ENCODE measurements around the gene PPP2R2D. TPM values are rescaled to one million over a fixed set of nuclear protein-coding genes. Genes with fewer than 3 reads are reported as not detected.

PPP2R2D gene
- total RNA-seq, 1 experiment from 2014 or later: 41.0 TPM

- H3K4me3 ChIP-seq (ENCODE audit: low read depth in 2 of 2, low read length in 2 of 2): no peak overlapping the region
- H3K36me3 ChIP-seq (ENCODE audit: control insufficient read depth, insufficient read depth, low read length): no peaks in the 10 kb centered on the region
- ATAC-seq: no peak
- intact Hi-C loops (cut with micrococcal nuclease; ENCODE audit: unreplicated experiment) (no loop called here), in situ Hi-C loops (cut with HindIII; ENCODE audit: low pct_unique_long_range_greater_than_20kb, low sequenced_read_pairs) (no loop called here)
- no peak overlapping the region for H3K27ac ChIP-seq (ENCODE audit: low read length)
- H3K4me1 ChIP-seq (ENCODE audit: control insufficient read depth, insufficient read depth, low read length): no peaks in the 10 kb centered on the region
- DNase-seq (ENCODE audit: low read depth, low spot score): no peak
- no peaks in the 10 kb centered on the region for H3K9me3 ChIP-seq (ENCODE audit: control insufficient read depth, insufficient read depth, low read depth, low read length)
- CTCF ChIA-PET: no interaction called here
- TF ChIP-seq CTCF (IDR thresholded peaks at IDR 0.05): no peak
- TF ChIP-seq TCF7L2 (IDR thresholded peaks at IDR 0.05; ENCODE audit: low read depth, low read length): no peak
- TF ChIP-seq, protein P1, sequence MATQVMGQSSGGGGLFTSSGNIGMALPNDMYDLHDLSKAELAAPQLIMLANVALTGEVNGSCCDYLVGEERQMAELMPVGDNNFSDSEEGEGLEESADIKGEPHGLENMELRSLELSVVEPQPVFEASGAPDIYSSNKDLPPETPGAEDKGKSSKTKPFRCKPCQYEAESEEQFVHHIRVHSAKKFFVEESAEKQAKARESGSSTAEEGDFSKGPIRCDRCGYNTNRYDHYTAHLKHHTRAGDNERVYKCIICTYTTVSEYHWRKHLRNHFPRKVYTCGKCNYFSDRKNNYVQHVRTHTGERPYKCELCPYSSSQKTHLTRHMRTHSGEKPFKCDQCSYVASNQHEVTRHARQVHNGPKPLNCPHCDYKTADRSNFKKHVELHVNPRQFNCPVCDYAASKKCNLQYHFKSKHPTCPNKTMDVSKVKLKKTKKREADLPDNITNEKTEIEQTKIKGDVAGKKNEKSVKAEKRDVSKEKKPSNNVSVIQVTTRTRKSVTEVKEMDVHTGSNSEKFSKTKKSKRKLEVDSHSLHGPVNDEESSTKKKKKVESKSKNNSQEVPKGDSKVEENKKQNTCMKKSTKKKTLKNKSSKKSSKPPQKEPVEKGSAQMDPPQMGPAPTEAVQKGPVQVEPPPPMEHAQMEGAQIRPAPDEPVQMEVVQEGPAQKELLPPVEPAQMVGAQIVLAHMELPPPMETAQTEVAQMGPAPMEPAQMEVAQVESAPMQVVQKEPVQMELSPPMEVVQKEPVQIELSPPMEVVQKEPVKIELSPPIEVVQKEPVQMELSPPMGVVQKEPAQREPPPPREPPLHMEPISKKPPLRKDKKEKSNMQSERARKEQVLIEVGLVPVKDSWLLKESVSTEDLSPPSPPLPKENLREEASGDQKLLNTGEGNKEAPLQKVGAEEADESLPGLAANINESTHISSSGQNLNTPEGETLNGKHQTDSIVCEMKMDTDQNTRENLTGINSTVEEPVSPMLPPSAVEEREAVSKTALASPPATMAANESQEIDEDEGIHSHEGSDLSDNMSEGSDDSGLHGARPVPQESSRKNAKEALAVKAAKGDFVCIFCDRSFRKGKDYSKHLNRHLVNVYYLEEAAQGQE (IDR thresholded peaks at IDR 0.05; ENCODE audit: insufficient read depth in 1 of 2, low read depth in 2 of 2, low read length in 1 of 2): no peak
- TF ChIP-seq SIN3A (IDR thresholded peaks at IDR 0.05; ENCODE audit: borderline replicate concordance, insufficient read depth, low read depth, low read length): no peak
- TF ChIP-seq POLR2AphosphoS5 (IDR thresholded peaks at IDR 0.05; ENCODE audit: low read depth, low read length): no peak
- no TSS peak for BruUV-seq (replicated peaks)
- peaks cover 35% of the 10 kb centered on the region for H3K27me3 ChIP-seq (ENCODE audit: control insufficient read depth, insufficient read depth, low read length)
- POLR2A ChIA-PET: no interaction called here
Measured at GRCh38 chr10:131862548-131862947, 38.3 kb upstream of the PPP2R2D start.

DNA sequence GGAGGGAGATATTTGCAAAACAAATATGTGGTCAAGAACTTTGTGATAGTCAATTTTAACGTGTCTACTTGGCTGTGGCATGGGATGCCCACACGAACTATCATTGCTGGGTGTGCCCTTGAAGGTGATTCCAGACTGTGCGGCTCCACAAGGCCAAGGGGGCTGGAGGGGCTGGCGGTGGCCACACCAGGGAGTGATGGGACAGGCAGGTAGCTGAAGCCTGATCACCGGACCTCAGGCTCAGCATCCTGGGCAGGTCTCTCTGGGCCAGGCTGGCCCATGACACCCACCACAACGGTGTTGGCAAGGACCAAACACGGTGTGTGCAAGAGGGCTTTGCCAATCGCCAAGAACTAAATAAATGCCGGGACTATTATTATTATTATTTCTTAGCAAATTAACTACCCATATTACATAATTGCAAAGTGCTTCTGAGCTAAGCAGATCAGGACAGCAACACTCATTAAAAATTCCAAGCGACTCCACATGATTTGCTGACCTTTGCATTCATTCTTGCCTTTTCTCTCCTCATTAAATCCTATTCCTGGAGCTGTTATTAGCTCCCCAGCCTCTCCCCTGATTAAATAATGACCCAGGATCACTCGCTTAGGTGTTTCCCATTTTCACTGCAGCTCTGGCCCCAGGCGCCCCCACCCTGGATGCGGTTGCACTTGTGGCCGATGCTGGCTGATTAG lies 35.4 kb upstream of the PPP2R2D start:
- no peaks in the 10 kb centered on the region for H3K36me3 ChIP-seq (ENCODE audit: control insufficient read depth, insufficient read depth, low read length)
- H3K4me3 ChIP-seq (ENCODE audit: low read depth in 2 of 2, low read length in 2 of 2): no peak overlapping the region
- POLR2A ChIA-PET: no interaction called here
- no peak for DNase-seq (ENCODE audit: low read depth, low spot score)
- intact Hi-C loops (cut with micrococcal nuclease; ENCODE audit: unreplicated experiment) (no loop called here), in situ Hi-C loops (cut with HindIII; ENCODE audit: low pct_unique_long_range_greater_than_20kb, low sequenced_read_pairs) (no loop called here)
- H3K27me3 ChIP-seq (ENCODE audit: control insufficient read depth, insufficient read depth, low read length): peaks cover 30% of the 10 kb centered on the region
- CTCF ChIA-PET: interaction anchor here (0.6 to 0.9 kb wide), 2 partner anchors 10 to 621 kb away, joined by 3 to 6 read pairs; no protein-coding TSS in a partner anchor
- no peaks in the 10 kb centered on the region for H3K9me3 ChIP-seq (ENCODE audit: control insufficient read depth, insufficient read depth, low read depth, low read length)
- TF ChIP-seq SIN3A (IDR thresholded peaks at IDR 0.05; ENCODE audit: borderline replicate concordance, insufficient read depth, low read depth, low read length) (no peak), TCF7L2 (IDR thresholded peaks at IDR 0.05; ENCODE audit: low read depth, low read length) (no peak)
- no peaks in the 10 kb centered on the region for H3K4me1 ChIP-seq (ENCODE audit: control insufficient read depth, insufficient read depth, low read length)
- no TSS peak for BruUV-seq (replicated peaks)
- ATAC-seq: no peak
- no peak overlapping the region for H3K27ac ChIP-seq (ENCODE audit: low read length)

- DNase-seq (ENCODE audit: low read depth, low spot score) (no peak), ATAC-seq (no peak)
- no TSS peak for BruUV-seq (replicated peaks)
- no peak for TF ChIP-seq POLR2AphosphoS5 (IDR thresholded peaks at IDR 0.05; ENCODE audit: low read depth, low read length)
- TF ChIP-seq CTCF (IDR thresholded peaks at IDR 0.05): no peak
- TF ChIP-seq SIN3A (IDR thresholded peaks at IDR 0.05; ENCODE audit: borderline replicate concordance, insufficient read depth, low read depth, low read length): no peak
- TF ChIP-seq, protein P1 (IDR thresholded peaks at IDR 0.05; ENCODE audit: insufficient read depth in 1 of 2, low read depth in 2 of 2, low read length in 1 of 2): no peak
- peaks cover 22% of the 10 kb centered on the region for H3K27me3 ChIP-seq (ENCODE audit: control insufficient read depth, insufficient read depth, low read length)
- H3K9me3 ChIP-seq (ENCODE audit: control insufficient read depth, insufficient read depth, low read depth, low read length): no peaks in the 10 kb centered on the region
- H3K4me1 ChIP-seq (ENCODE audit: control insufficient read depth, insufficient read depth, low read length): no peaks in the 10 kb centered on the region
- CTCF ChIA-PET: interaction anchor here (0.6 kb wide), 1 partner anchor 17 kb away, joined by 6 read pairs; no protein-coding TSS in a partner anchor
- no peak overlapping the region for H3K4me3 ChIP-seq (ENCODE audit: low read depth in 2 of 2, low read length in 2 of 2)
- POLR2A ChIA-PET: no interaction called here
- in situ Hi-C loops (cut with HindIII; ENCODE audit: low pct_unique_long_range_greater_than_20kb, low sequenced_read_pairs): no loop called here
- no peaks in the 10 kb centered on the region for H3K36me3 ChIP-seq (ENCODE audit: control insufficient read depth, insufficient read depth, low read length)
- intact Hi-C loops (cut with micrococcal nuclease; ENCODE audit: unreplicated experiment): no loop called here
- no peak overlapping the region for H3K27ac ChIP-seq (ENCODE audit: low read length)
Measured at GRCh38 chr10:131866673-131867072, 34.1 kb upstream of the PPP2R2D start.
